Transverse colon (tissue), 4 donors: ENCODE measurements around the gene C2CD4C.

Experiments
- CTCF ChIP-seq, 5 experiments: fragments of 200-600 bp in 3 of 5; fragments of 450-650 bp in 2 of 5; sonication (generic) in 3 of 5; IDR thresholded peaks; 1 replicate in 2 of 5; 2 replicates in 3 of 5; pipeline ENCODE4 v1.5.1; 2016 to 2017; ENCODE audit warnings: antibody characterized with exemption in 5 of 5, inconsistent platforms in 3 of 5, mild to moderate bottlenecking in 2 of 5, moderate library complexity in 1 of 5
- POLR2A ChIP-seq: fragments of 450-650 bp; IDR thresholded peaks from one replicate; pipeline ENCODE4 v1.6.1; 2016; ENCODE audit warnings: antibody characterized with exemption, mild to moderate bottlenecking, moderate library complexity
- POLR2AphosphoS5 ChIP-seq, 3 donors: sonication (generic); formaldehyde crosslinking; IDR thresholded peaks; one replicate each; pipeline ENCODE4 v1.6.1; 2016; ENCODE audit warnings: antibody characterized with exemption in 3 of 3

- no peak for TF ChIP-seq CTCF (IDR thresholded peaks at IDR 0.05)
- TF ChIP-seq POLR2AphosphoS5 (IDR thresholded peaks at IDR 0.05) = no peak
- TF ChIP-seq POLR2A = no peak
These were observed 39.1 kb downstream of the C2CD4C start for GRCh38 chr19:369876-370275.
